Right atrium auricular region (tissue), 2 donors: ENCODE measurements around the gene DFFB. TPM values are rescaled to one million over a fixed set of nuclear protein-coding genes. Genes with fewer than 3 reads are reported as not detected.

Experiments used
- DNase-seq: peaks from one replicate; pipeline ENCODE4 v3.0.0-alpha.2; 2019; ENCODE audit warnings: low spot score
- H3K27ac ChIP-seq, 2 donors: fragments of 200-600 bp; sonication (generic); 1 replicate in 1 of 2; 2 replicates in 1 of 2; pipeline ENCODE4 v1.5.1; 2016 to 2019
- H3K27me3 ChIP-seq, 2 donors: fragments of 200-600 bp; sonication (generic); one replicate each; pipeline versions ENCODE4 v1.5.1 to v1.6.0; 2017 to 2019
- H3K36me3 ChIP-seq: fragments of 200-600 bp; sonication (generic); one replicate; pipeline ENCODE4 v1.5.1; 2016
- H3K4me1 ChIP-seq, 2 donors: fragments of 200-600 bp; sonication (generic); one replicate each; pipeline versions ENCODE4 v1.5.1 to v1.6.0; 2017 to 2019
- H3K4me3 ChIP-seq, 2 donors: fragments of 200-600 bp; sonication (generic); 1 replicate in 1 of 2; 2 replicates in 1 of 2; pipeline ENCODE4 v1.5.1; 2017 to 2019; ENCODE audit warnings: mild to moderate bottlenecking in 1 of 2, moderate library complexity in 1 of 2
- H3K9me3 ChIP-seq, 2 donors: fragments of 200-600 bp; sonication (generic); one replicate each; pipeline ENCODE4 v1.5.1; 2019
- total RNA-seq, 2 donors: library from RNA; depleted of rRNA; stranded (reverse); fragments of >200 nt; gene quantifications; one replicate each; pipeline ENCODE4 v1.1.0, GENCODE V29; 2016
- TF ChIP-seq, protein P1 (sequence below), 2 donors: fragments of 200-600 bp; sonication (generic); IDR thresholded peaks; one replicate each; pipeline ENCODE4 v1.5.1; 2019; ENCODE audit warnings: antibody characterized with exemption in 2 of 2

DFFB gene
- total RNA-seq, 2 donors from 2014 or later = 3.2 to 5.3 TPM

DNA sequence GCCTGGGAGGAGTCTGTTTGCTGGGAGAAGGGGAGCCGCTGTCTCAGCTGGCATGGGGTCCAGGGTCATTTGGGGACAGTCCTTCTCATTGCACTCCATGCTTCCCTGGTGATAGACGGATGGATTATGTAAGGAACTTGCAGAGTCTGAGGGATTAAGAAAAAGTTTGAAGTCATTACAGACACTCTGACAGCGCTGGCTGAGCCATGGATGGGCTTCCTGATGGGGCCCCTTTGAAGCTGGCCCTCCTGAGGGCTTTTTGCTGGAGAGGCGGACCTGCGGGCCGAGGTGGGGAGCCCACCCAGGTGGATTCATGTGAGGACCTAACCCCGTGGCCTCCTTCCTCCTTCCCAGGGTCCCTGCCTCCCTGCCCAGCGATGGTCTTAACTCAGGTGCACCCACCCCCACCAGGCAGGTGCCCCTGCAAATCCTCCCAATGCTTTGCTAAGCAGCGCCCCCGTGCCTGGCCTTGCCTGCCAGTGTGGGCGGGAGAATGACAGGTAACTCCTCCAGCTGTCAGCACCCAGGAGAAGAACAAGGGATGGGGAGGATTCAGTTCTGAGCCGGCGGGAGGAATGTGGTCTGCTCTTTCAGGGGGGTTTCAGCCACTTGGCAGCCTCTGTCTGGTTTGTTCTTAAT, 67.0 kb downstream of the DFFB start:
- no peak overlapping the region for H3K27ac ChIP-seq
- H3K4me3 ChIP-seq = no peak overlapping the region
- no peaks in the 10 kb centered on the region for H3K27me3 ChIP-seq
- no peaks in the 10 kb centered on the region for H3K9me3 ChIP-seq
- TF ChIP-seq, protein P1, sequence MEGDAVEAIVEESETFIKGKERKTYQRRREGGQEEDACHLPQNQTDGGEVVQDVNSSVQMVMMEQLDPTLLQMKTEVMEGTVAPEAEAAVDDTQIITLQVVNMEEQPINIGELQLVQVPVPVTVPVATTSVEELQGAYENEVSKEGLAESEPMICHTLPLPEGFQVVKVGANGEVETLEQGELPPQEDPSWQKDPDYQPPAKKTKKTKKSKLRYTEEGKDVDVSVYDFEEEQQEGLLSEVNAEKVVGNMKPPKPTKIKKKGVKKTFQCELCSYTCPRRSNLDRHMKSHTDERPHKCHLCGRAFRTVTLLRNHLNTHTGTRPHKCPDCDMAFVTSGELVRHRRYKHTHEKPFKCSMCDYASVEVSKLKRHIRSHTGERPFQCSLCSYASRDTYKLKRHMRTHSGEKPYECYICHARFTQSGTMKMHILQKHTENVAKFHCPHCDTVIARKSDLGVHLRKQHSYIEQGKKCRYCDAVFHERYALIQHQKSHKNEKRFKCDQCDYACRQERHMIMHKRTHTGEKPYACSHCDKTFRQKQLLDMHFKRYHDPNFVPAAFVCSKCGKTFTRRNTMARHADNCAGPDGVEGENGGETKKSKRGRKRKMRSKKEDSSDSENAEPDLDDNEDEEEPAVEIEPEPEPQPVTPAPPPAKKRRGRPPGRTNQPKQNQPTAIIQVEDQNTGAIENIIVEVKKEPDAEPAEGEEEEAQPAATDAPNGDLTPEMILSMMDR (IDR thresholded peaks at IDR 0.05) = no peak
- H3K4me1 ChIP-seq = no peaks in the 10 kb centered on the region
- DNase-seq = no peak
- H3K36me3 ChIP-seq = no peaks in the 10 kb centered on the region

DNA sequence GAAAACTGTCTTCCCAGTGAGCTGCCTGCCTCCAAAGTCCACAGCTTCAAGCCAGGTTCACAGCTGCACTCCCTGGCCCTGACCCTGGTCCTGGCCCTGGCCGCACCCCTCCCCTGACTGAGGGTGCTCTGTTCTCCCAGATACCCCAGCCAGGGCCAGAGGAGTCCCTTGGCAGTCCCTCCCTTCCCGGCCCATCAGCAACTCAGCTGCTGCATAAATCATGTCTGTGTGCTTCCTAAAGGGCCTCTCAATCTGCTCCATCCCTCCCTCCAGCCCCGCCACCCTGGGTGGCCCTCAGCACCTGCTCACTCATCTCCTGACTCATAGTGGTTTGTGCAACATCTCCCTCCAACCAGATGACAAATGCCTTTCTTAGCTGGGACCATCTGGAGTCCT, 67.5 kb downstream of the DFFB start:
- TF ChIP-seq, protein P1 (IDR thresholded peaks at IDR 0.05) = no peak
- Histone ChIP-seq H3K4me1 (no peaks in the 10 kb centered on the region), H3K27me3 (no peaks in the 10 kb centered on the region), H3K9me3 (no peaks in the 10 kb centered on the region), H3K4me3 (no peak overlapping the region), H3K36me3 (no peaks in the 10 kb centered on the region), H3K27ac (no peak overlapping the region)
- no peak for DNase-seq

DNA sequence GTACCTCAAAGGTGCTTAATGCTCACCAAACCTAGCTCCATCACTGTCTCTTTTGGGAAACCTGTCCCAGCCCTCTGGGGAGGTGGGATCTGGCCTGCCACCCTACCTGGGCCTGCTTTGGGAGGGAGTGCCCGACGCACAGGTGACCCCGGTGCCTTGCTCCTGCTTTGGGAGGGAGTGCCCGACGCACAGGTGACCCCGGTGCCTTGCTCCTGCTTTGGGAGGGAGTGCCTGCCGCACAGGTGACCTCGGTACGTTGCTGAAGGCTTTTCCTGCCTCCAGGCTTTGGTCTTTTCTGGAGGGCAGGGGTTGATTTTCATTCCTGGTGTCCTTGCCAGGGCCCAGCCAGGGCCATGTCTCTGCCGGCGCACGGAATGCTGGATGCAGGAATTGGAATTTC, 68.0 kb downstream of the DFFB start:
- no peak overlapping the region for H3K27ac ChIP-seq

DNA sequence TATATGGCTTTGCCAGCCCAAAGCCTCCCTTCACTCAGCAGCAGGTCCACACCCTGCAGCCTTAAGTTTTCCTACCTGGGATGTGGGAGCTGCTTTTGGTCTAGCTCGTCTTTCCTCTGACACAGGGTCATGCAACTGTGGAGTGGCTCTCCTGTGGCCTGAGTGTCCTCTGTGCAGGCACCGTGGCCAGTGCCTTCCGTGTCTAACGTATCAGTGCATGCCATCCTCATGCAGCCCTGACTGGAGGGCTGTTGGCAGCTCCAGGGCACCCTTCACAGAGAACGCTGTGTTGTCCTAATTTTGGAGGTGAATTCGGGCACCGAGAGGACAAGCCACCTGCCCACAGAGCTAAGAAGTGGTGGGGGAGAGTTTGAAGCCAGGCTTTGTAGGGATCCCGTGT, 68.5 kb downstream of the DFFB start:
- no peak overlapping the region for H3K4me3 ChIP-seq
- H3K4me1 ChIP-seq = no peaks in the 10 kb centered on the region
- DNase-seq = no peak
- no peaks in the 10 kb centered on the region for H3K36me3 ChIP-seq
- TF ChIP-seq, protein P1 (IDR thresholded peaks at IDR 0.05) = no peak
- H3K27me3 ChIP-seq = no peaks in the 10 kb centered on the region
- no peaks in the 10 kb centered on the region for H3K9me3 ChIP-seq
- no peak overlapping the region for H3K27ac ChIP-seq

More for the DNA sequence above, 68.0 kb downstream of the DFFB start:
- Histone ChIP-seq H3K4me3 (no peak overlapping the region), H3K27me3 (no peaks in the 10 kb centered on the region), H3K36me3 (no peaks in the 10 kb centered on the region), H3K9me3 (no peaks in the 10 kb centered on the region), H3K4me1 (no peaks in the 10 kb centered on the region)
- no peak for DNase-seq
- TF ChIP-seq, protein P1 (IDR thresholded peaks at IDR 0.05) = no peak

DNA sequence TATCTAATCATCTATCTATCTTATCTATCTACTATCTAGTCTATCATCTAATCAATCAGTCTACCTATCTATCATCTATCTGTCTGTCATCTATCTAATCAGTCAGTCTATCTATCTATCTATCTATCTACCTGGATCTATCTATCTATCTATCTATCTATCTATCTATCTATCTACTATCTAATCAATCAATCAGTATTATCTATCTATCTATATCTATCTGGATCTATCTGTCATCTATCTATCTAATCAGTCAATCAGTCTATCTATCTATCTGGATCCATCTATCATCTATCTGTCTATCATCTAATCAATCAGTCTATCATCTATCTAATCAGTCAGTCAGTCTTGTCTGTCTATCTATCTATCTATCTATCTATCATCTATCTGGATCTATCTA, 69.7 kb downstream of the DFFB start:
- Histone ChIP-seq H3K4me3 (no peak overlapping the region), H3K27ac (no peak overlapping the region), H3K27me3 (no peaks in the 10 kb centered on the region), H3K36me3 (no peaks in the 10 kb centered on the region), H3K4me1 (no peaks in the 10 kb centered on the region), H3K9me3 (no peaks in the 10 kb centered on the region)
- no peak for DNase-seq
- TF ChIP-seq, protein P1 (IDR thresholded peaks at IDR 0.05) = no peak

DNA sequence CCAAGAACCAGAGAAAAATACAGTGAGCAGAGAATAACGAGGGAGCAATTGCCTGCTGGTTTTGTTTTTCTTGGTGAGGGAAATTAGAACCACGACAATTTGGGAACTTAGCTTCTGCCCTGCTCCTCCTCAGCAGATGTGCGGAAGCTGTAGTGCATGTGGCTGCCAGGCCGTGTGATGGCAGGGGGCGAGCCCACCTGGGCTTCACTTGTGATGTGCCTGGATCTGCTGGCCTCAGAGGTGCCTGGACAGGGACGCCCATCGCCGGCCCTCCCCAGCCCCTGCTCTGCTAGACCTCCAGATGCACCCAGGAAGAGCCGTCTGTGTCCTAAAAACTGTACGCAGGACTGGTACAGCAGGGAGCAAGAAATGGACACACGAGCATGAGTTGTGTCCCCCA, 71.3 kb downstream of the DFFB start:
- TF ChIP-seq, protein P1 (IDR thresholded peaks at IDR 0.05) = no peak
- Histone ChIP-seq H3K9me3 (no peaks in the 10 kb centered on the region), H3K27ac (no peak overlapping the region), H3K36me3 (no peaks in the 10 kb centered on the region), H3K4me3 (no peak overlapping the region), H3K27me3 (no peaks in the 10 kb centered on the region), H3K4me1 (no peaks in the 10 kb centered on the region)
- no peak for DNase-seq
